Calu3 (cell line): Measurements from ENCODE around the gene TTC32. TPM values are rescaled to one million over a fixed set of nuclear protein-coding genes. Genes with fewer than 3 reads are reported as not detected.

Experiments
- Bru-seq: library from RNA; stranded (reverse); fragments of 400-500 nt; gene quantifications from one replicate; lab custom pipeline; 2021; lab: Mats Ljungman, UMichigan
- BruChase-seq, 2 experiments: library from RNA; stranded (reverse); fragments of 400-500 nt; gene quantifications; one replicate each; lab custom pipeline; 2021; lab: Mats Ljungman, UMichigan
- BruUV-seq: library from RNA; stranded (reverse); fragments of 400-500 nt; replicated peaks from 2 replicates; lab custom pipeline; 2021; lab: Mats Ljungman, UMichigan
- CTCF ChIA-PET: fragments of 300-600 bp; sonication (Branson Sonifier 250); formaldehyde crosslinking; loops from one replicate; lab custom pipeline; 2022; ENCODE audit warnings: antibody characterized with exemption; lab: Charles Lee
- DNase-seq: peaks from one replicate; pipeline ENCODE4 v3.0.0; 2022
- H3K27ac Mint-ChIP-seq: one replicate; pipeline ENCODE4 v1.8.0; 2022; ENCODE audit warnings: mixed read lengths; ENCODE audit not compliant: unreplicated experiment
- H3K27me3 Mint-ChIP-seq: one replicate; pipeline ENCODE4 v1.8.0; 2022; ENCODE audit warnings: mixed read lengths; ENCODE audit not compliant: unreplicated experiment
- H3K36me3 Mint-ChIP-seq: one replicate; pipeline ENCODE4 v1.8.0; 2022; ENCODE audit warnings: mild to moderate bottlenecking, moderate library complexity, mixed read lengths; ENCODE audit not compliant: insufficient read depth, unreplicated experiment
- H3K4me1 Mint-ChIP-seq: one replicate; pipeline ENCODE4 v1.8.0; 2022; ENCODE audit warnings: mild to moderate bottlenecking, low read depth, mixed read lengths; ENCODE audit not compliant: unreplicated experiment
- H3K4me3 Mint-ChIP-seq: one replicate; pipeline ENCODE4 v1.8.0; 2022; ENCODE audit warnings: mild to moderate bottlenecking, low read depth, moderate library complexity, mixed read lengths; ENCODE audit not compliant: unreplicated experiment
- H3K9me3 Mint-ChIP-seq: one replicate; pipeline ENCODE4 v1.8.0; 2022; ENCODE audit warnings: low read depth, mixed read lengths; ENCODE audit not compliant: unreplicated experiment
- intact Hi-C: fragments of 100-400 bp; cut with micrococcal nuclease; formaldehyde crosslinking; loops from one replicate; pipeline ENCODE4 v1.10.0; 2022; ENCODE audit not compliant: unreplicated experiment
- long read RNA-seq: library from polyadenylated mRNA; stranded (forward); transcript quantifications from one replicate; pipeline ENCODE4 v2.0.0, GENCODE V29; 2022
- total RNA-seq: library from RNA; stranded (reverse); gene quantifications from 2 replicates; pipeline ENCODE4 v1.2.3, GENCODE V29; 2022
- TF ChIP-seq, protein P1 (sequence below): fragments of 200-600 bp; IDR thresholded peaks from one replicate; pipeline ENCODE4 v1.8.0; 2022; ENCODE audit warnings: antibody characterized with exemption; ENCODE audit not compliant: unreplicated experiment

The TTC32 gene
- 13.6 and 14.4 TPM in 2 replicates for total RNA-seq
- percentile 87 among the genes with signal in this experiment for Bru-seq, nascent RNA
- BruChase-seq, experiment 1, labeled RNA remaining after a 6-hour chase = percentile 65 among the genes with signal in this experiment
- percentile 68 among the genes with signal in this experiment for BruChase-seq, experiment 2, labeled RNA remaining after a 2-hour chase
- long read RNA-seq, transcript TTC32-201 (3 exons, 822 nt) = major isoform, 8 of 18 reads
- long read RNA-seq, partial matches to known transcripts = 0 of 18 reads
- long read RNA-seq, other reads (novel, unspliced or antisense) = 7 of 18 reads

GRCh38 chr2:19901442-19902215 lies at the start of gene TTC32:
TSS of gene TTC32 (minus strand) at chr2:19901983. CDS start at chr2:19901854, 129 bp downstream.
- Mint-ChIP-seq H3K27ac (peak within 1 kb of the TSS; percentile 95), H3K9me3 (no peaks in the 10 kb centered on the region), H3K4me3 (peak within 1 kb of the TSS; percentile 89), H3K4me1 (no peaks in the 10 kb centered on the region), H3K27me3 (no peaks in the 10 kb centered on the region), H3K36me3 (peaks cover 28% of the 10 kb centered on the region)
- peak; percentile 92 for DNase-seq
- intact Hi-C loops = loop anchor here (1.0 kb wide), 1 partner anchor 32 kb away; no protein-coding TSS in a partner anchor
- CTCF ChIA-PET = interaction anchor here (0.5 kb wide), 1 partner anchor 208 kb away, joined by 3 read pairs; no protein-coding TSS in a partner anchor
- no TSS peak for BruUV-seq
- TF ChIP-seq, protein P1, sequence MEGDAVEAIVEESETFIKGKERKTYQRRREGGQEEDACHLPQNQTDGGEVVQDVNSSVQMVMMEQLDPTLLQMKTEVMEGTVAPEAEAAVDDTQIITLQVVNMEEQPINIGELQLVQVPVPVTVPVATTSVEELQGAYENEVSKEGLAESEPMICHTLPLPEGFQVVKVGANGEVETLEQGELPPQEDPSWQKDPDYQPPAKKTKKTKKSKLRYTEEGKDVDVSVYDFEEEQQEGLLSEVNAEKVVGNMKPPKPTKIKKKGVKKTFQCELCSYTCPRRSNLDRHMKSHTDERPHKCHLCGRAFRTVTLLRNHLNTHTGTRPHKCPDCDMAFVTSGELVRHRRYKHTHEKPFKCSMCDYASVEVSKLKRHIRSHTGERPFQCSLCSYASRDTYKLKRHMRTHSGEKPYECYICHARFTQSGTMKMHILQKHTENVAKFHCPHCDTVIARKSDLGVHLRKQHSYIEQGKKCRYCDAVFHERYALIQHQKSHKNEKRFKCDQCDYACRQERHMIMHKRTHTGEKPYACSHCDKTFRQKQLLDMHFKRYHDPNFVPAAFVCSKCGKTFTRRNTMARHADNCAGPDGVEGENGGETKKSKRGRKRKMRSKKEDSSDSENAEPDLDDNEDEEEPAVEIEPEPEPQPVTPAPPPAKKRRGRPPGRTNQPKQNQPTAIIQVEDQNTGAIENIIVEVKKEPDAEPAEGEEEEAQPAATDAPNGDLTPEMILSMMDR = no peak

- intact Hi-C loops = no loop called here
- Mint-ChIP-seq H3K9me3 (no peaks in the 10 kb centered on the region), H3K4me1 (no peaks in the 10 kb centered on the region), H3K27me3 (no peaks in the 10 kb centered on the region), H3K4me3 (no peak overlapping the region), H3K36me3 (peaks cover 6% of the 10 kb centered on the region), H3K27ac (no peak overlapping the region)
- TF ChIP-seq, protein P1 = no peak
- CTCF ChIA-PET = no interaction called here
- BruUV-seq = no TSS peak
- no peak for DNase-seq
Measured at GRCh38 chr2:19949071-19949470, 47.3 kb upstream of the TTC32 start.

DNA sequence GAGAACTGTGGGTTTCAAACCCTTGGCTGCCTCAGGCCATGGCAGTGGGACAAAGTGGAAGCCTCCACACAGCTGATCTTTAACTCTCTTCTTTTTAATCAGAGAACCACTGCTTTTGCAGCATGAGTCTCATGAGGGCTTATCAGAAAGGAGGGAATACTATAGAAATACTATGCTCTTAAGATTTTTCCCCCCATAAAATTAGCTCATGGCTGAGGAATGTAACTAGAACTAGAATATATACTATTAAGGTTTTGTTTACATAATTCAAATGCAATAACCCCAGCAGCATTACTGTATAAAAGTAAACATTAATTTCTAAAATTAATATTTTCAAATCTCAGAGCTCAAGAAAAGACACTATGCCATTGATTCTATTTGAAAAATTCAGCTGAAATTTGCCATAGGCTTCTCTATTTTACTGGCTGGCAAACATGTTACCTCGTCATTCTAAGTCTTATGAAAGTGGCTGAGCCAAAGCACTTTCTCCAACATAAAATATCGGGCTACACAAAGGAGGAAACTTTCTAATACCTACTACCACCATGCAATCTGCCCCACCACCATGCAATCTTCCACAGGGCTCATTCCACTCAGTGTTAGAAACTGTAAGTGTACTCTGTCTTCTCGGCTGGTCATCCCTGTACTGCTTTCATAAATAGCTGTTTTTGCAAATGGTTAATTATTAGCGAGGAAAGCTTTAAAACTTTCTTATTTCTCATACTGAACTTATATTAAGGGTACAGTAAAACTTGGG lies 45.6 kb upstream of the TTC32 start:
- Mint-ChIP-seq H3K9me3 (no peaks in the 10 kb centered on the region), H3K36me3 (no peaks in the 10 kb centered on the region), H3K4me1 (no peaks in the 10 kb centered on the region), H3K4me3 (no peak overlapping the region), H3K27me3 (no peaks in the 10 kb centered on the region), H3K27ac (no peak overlapping the region)
- DNase-seq = no peak
- no TSS peak for BruUV-seq
- CTCF ChIA-PET = interaction anchor here (0.8 kb wide), 1 partner anchor 8 kb away, joined by 3 read pairs; no protein-coding TSS in a partner anchor
- TF ChIP-seq, protein P1 = no peak
- intact Hi-C loops = no loop called here

DNA sequence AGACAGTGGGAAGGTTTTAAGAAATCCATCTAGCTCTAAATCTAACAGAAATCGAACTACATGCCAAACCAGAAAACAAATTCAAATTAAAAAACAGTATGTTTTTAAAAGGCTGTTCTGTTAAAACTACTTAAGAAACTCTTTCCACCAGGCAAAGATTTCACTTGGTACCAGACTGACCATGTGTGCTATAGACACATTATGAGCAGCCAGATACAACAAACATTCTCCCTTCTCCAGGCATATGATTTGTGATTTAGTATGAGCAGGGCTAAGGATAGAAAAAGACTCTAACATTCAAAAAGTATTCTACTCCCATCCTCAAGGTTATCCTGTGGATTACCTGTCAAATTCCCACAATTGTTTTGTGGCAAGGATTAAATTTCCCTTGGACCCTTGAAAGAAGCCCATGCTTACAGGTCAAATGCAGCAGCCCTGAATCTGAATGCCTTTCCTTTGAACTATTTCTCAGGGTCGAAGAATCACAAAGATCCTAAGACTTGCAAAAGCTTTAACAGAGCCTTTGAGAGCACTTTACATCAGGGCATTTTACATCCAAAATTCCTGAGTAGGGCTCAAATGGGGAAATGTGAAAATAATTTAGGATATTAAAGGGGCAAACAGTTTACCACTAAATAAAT lies 42.5 kb upstream of the TTC32 start:
- Mint-ChIP-seq H3K27me3 (no peaks in the 10 kb centered on the region), H3K9me3 (no peaks in the 10 kb centered on the region), H3K27ac (no peak overlapping the region), H3K4me3 (no peak overlapping the region), H3K4me1 (no peaks in the 10 kb centered on the region), H3K36me3 (no peaks in the 10 kb centered on the region)
- intact Hi-C loops = no loop called here
- TF ChIP-seq, protein P1 = no peak
- BruUV-seq = no TSS peak
- CTCF ChIA-PET = no interaction called here
- DNase-seq = no peak
